BJ (cell line): ENCODE data around the gene DPT. TPM values are rescaled to one million over a fixed set of nuclear protein-coding genes. Genes with fewer than 3 reads are reported as not detected.
A peak's percentile ranks its signal among the peaks of the same experiment; 100 is the strongest.
"Not testable (repeated sequence)": the region's sequence is repeated elsewhere in the genome, so short reads cannot be mapped to it uniquely, and the experiment has no call there.

Experiments
- CTCF ChIA-PET: fragments of 350-600 bp; formaldehyde crosslinking; extraction: SDS; loops from one replicate; lab custom pipeline; 2021; ENCODE audit warnings: antibody characterized with exemption, inconsistent platforms; lab: Yijun Ruan, JAX
- POLR2A ChIA-PET: fragments of 300-600 bp; sonication (Branson Sonifier 250); formaldehyde crosslinking; extraction: SDS; loops from one replicate; lab custom pipeline; 2021; ENCODE audit warnings: antibody characterized with exemption; lab: Charles Lee
- DNase-seq: peaks from one replicate; pipeline ENCODE4 v3.0.0-alpha.2; 2011; ENCODE audit warnings: low read depth
- H3K27me3 ChIP-seq: 2 replicates; pipeline ENCODE4 v1.6.0; 2011; ENCODE audit warnings: low read length; ENCODE audit not compliant: control insufficient read depth, insufficient read depth
- H3K36me3 ChIP-seq: 2 replicates; pipeline ENCODE4 v1.5.1; 2011; ENCODE audit warnings: low read length; ENCODE audit not compliant: control insufficient read depth, insufficient read depth
- H3K4me3 ChIP-seq: 2 replicates; pipeline ENCODE4 v1.5.1; 2011; ENCODE audit warnings: low read depth, mild to moderate bottlenecking, control low read depth, low read length
- polyA minus RNA-seq: library from RNA; depleted of rRNA, polyadenylated mRNA; stranded (reverse); fragments of >200 nt; gene quantifications from 2 replicates; pipeline ENCODE4 v1.2.3, GENCODE V29; 2011; rRNA and poly(A)+ RNA removed
- polyA plus RNA-seq: library from polyadenylated mRNA; depleted of rRNA; stranded (reverse); fragments of >200 nt; gene quantifications from 2 replicates; pipeline ENCODE4 v1.2.3, GENCODE V29; 2011; rRNA removed
- TF ChIP-seq, protein P1 (sequence below): IDR thresholded peaks from 2 replicates; pipeline ENCODE4 v1.5.1; 2011; ENCODE audit warnings: low read depth, mild to moderate bottlenecking, control low read depth, inconsistent platforms, low read length, moderate library complexity; ENCODE audit not compliant: insufficient read depth

Gene DPT
- 0.06 and 0.13 TPM in 2 replicates for polyA plus RNA-seq
- polyA minus RNA-seq, result not detected in 2 replicates

DNA sequence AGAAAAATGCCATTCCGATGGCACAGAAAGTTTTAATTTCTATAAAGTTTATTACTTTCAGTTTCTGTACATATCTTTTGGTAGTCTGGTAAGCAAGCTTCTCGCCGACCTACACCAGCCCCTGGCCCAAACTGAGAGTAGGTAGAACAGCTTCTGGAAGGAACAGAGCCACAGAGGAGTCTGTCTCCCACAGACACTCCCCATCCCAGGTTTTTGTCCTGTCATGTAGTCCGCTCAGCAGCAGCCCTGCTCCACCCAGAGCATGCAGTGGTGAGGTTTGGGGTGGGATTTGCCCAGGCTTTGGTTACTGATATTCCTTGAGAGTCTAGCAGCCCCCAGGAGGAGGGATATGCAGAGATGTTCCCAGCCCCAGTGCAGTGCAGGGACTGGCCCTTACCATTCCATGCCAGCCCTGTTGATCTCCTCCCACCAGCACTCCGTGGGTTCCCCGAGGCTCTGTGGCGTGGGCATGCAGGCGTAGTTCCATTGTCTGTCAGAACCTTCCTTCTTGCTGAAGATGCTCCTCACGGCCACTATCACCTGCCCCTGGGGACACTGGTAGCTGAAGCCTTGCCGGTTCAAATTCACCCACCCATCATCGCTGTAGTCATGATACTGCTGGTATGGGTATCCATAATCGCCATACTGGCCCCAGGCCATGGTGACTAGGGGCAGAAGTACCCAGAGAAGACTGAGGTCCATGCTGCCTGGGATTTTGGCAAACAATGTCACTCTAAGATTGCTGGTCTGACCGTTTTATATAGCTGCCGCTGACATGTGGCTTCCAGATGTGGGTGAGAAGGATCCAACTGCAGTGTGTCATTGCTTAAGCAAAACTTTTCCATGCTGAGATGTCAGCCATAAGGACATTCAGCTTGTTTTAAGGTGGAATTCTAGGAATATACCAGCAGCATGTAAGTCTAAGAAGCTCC is at the start of gene DPT:
Gene DPT, minus strand, starts transcription at position 734 of the 932 bp plus-strand sequence. Its CDS starts 32 bp downstream, at position 702.
- H3K36me3 ChIP-seq, result no peaks in the 10 kb centered on the region
- H3K27me3 ChIP-seq, result no peaks in the 10 kb centered on the region; the same call in 1 of the 2 replicates
- ChIA-PET CTCF (interaction anchor here (0.7 to 1.6 kb wide), 3 partner anchors 11 to 104 kb away, joined by 3 read pairs; no protein-coding TSS in a partner anchor), POLR2A (no interaction called here)
- peak; percentile 67 for DNase-seq
- TF ChIP-seq, protein P1, sequence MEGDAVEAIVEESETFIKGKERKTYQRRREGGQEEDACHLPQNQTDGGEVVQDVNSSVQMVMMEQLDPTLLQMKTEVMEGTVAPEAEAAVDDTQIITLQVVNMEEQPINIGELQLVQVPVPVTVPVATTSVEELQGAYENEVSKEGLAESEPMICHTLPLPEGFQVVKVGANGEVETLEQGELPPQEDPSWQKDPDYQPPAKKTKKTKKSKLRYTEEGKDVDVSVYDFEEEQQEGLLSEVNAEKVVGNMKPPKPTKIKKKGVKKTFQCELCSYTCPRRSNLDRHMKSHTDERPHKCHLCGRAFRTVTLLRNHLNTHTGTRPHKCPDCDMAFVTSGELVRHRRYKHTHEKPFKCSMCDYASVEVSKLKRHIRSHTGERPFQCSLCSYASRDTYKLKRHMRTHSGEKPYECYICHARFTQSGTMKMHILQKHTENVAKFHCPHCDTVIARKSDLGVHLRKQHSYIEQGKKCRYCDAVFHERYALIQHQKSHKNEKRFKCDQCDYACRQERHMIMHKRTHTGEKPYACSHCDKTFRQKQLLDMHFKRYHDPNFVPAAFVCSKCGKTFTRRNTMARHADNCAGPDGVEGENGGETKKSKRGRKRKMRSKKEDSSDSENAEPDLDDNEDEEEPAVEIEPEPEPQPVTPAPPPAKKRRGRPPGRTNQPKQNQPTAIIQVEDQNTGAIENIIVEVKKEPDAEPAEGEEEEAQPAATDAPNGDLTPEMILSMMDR, result no peak
- no peak within 1 kb of the TSS for H3K4me3 ChIP-seq

DNA sequence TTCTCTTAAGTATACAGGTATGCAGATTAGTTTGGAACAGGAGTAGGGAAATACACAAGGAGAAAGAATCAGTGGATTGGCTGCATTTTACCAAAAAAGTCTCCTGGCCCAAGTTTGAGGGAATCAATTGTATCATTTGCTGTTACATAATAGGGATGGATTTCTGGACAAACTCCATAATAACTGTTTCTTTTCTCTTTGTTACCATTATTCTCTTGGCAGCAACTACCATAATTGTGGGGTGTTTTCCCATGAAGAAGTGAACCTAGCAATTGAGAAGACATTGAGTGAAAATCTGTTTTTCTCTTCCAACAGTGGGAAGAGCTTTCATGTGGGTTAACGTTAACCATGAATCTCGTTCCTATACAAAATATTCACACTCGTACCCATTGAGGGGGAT is 46.4 kb upstream of the DPT start:
- Histone ChIP-seq H3K36me3 (no peaks in the 10 kb centered on the region), H3K27me3 (no peaks in the 10 kb centered on the region), H3K4me3 (no peak overlapping the region)
- CTCF ChIA-PET, result interaction anchor here (1.1 kb wide), 1 partner anchor 12 kb away, joined by 3 read pairs; no protein-coding TSS in a partner anchor
- no peak for DNase-seq
- TF ChIP-seq, protein P1, result no peak
- POLR2A ChIA-PET, result no interaction called here

GRCh38 chr1:168774241-168774640 is 45.2 kb upstream of the DPT start:
- CTCF ChIA-PET, result interaction anchor here (1.1 kb wide), 1 partner anchor 574 kb away, joined by 3 read pairs; no protein-coding TSS in a partner anchor
- H3K36me3 ChIP-seq, result no peaks in the 10 kb centered on the region
- H3K4me3 ChIP-seq, result no peak overlapping the region
- no peak for DNase-seq
- no peaks in the 10 kb centered on the region for H3K27me3 ChIP-seq
- TF ChIP-seq, protein P1, result no peak
- POLR2A ChIA-PET, result no interaction called here

- Histone ChIP-seq H3K36me3 (no peaks in the 10 kb centered on the region), H3K4me3 (no peak overlapping the region), H3K27me3 (no peaks in the 10 kb centered on the region)
- POLR2A ChIA-PET, result no interaction called here
- TF ChIP-seq, protein P1, result no peak
- CTCF ChIA-PET, result no interaction called here
- no peak for DNase-seq
Measured at GRCh38 chr1:168772428-168773060, 43.5 kb upstream of the DPT start.

GRCh38 chr1:168771104-168771630 is 42.2 kb upstream of the DPT start:
- CTCF ChIA-PET, result interaction anchor here (0.7 kb wide), 1 partner anchor 14 kb away, joined by 4 read pairs; no protein-coding TSS in a partner anchor

DNA sequence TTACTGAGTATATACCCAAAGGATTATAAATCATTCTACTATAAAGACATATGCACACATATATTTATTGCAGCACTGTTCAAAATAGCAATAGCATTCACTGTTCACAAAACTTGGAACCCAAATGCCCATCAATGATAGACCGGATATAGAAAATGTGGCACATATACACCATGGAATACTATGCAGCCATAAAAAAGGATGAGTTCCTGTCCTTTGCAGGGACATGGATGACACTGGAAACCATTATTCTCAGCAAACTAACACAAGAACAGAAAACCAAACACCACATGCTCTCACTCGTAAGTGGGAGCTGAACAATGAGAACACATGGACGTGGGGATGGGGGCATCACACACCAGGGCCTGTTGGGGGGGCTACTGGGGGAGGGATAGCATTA is 40.9 kb upstream of the DPT start:
- H3K36me3 ChIP-seq, DNase-seq, CTCF ChIA-PET, H3K4me3 ChIP-seq, H3K27me3 ChIP-seq, POLR2A ChIA-PET: not testable (repeated sequence)

More at GRCh38 chr1:168771104-168771630, 42.2 kb upstream of the DPT start:
- POLR2A ChIA-PET, result no interaction called here
- TF ChIP-seq, protein P1, result no peak
- Histone ChIP-seq H3K36me3 (no peaks in the 10 kb centered on the region), H3K27me3 (no peaks in the 10 kb centered on the region), H3K4me3 (no peak overlapping the region)
- no peak for DNase-seq
